GM18526 (cell line): Measurements from ENCODE around the gene PLCXD3.

Experiments
- POLR2A ChIP-seq: IDR thresholded peaks from 3 replicates; pipeline ENCODE4 v1.6.1; 2011; ENCODE audit not compliant: insufficient read length; ENCODE audit errors: extremely low read depth

The PLCXD3 gene

DNA sequence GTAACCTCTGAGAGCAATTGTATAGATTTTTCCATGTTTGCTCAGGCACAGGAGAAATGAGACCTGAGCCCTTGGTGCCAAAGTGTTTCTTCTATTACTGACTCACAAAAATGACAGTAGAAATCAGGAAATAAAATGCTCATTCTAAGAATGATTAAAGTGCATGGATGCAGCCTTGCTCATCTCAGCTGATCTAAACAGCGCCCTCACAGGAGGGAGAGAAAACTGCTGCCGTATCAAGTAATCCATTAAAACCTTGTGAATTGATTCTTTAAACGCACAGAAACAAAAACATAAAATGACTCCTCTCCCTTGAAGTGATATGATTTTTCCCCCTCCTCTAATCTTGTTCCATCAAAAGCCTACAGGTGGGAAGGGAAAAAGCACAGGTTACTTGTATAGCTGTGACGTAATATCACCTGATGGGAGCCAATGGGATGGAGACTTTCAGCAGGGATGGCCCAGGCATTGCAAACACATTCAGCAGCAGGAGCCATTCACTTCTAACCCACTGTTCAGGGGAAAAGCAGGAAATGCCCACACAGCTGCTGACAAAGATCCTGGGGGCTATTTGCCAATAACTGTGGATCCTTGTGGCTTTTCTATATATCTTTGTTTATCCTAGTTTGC is 76.7 kb downstream of the PLCXD3 start:
- TF ChIP-seq POLR2A = no peak

- TF ChIP-seq POLR2A = no peak
Measured at GRCh38 chr5:41432481-41433253, 77.7 kb downstream of the PLCXD3 start.

- no peak for TF ChIP-seq POLR2A
Measured at GRCh38 chr5:41427505-41427904, 82.9 kb downstream of the PLCXD3 start.

- no peak for TF ChIP-seq POLR2A
Measured at GRCh38 chr5:41425736-41426135, 84.7 kb downstream of the PLCXD3 start.

DNA sequence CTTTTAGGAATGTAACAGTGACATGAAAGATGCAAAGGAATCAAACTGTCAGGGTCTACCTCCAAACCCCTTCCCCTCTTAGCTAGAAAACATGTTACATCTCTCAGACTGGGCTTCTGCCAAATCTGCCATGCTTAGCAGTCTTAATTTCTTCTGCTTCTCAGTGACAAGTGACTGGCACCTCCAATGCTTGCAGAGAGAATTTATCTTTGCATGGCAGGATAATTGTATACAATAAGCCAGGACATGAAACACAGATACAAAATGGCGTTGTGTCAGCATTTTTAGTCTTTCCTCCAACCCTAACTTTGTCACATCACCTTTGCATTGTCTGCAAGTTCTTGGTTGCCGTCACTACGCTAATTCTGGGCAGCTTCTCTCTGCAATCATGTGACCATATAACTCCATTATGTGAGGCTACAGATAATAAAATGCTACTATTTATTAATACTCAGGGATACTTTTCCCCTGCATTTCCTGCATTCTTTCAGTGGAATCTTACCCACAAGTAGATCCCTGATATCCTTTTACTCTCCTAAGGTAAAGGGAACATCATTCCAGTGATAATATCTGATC is 89.8 kb downstream of the PLCXD3 start:
- no peak for TF ChIP-seq POLR2A

DNA sequence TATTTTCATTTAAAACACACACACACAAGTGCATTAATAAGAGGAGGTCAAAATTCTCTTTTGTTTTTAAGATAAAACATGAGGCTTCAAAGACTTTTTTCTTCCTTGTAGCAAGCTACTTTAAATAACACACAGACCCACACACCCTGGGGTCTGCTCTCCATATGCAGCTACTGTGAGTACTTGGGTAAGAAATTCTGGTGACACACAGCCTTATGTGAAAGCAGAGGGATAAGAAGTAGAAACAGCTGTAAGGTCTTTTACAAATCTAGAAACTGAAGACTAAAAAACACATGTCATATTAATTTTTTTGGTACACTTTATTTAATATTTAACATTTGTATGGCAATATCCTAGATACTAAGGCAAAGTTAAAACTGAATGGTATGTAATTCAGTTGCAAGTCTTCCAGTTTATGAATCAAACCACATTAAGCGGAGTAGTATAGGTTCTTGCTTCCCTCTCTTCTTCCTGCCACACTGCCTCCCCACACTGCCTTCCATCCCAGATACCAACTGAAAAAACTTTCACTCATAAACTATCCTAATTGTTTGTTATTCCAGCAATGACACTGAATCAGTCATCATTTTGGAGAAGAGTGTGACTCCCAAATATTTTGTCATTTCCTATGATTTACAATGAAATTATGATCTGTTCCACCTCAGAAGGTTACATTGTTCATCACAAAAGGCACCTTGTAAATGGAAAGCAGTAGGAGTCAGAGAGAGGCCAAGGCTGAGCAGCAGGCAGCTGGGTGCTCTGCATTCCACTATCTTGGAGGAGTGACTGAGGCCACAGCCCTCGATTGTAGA is 92.0 kb downstream of the PLCXD3 start:
- TF ChIP-seq POLR2A = no peak

DNA sequence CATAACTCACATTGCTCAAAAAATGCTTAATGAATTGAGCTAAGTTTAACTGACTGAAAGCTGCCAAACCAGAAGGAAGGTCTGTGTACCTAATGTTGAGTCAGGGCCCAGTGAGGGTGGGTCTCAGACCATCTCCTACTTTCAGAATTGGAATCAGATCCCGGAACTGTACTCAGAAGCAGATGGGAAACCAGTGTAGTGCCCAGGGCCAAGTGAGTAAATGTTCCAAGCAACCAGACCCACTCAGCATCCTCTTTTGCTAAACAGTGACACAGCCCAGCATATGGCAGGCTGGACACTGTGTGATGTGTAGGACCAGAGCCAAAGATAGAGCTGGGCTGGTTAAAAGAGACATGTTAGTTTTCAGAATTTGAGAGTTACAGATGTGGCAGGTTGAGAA is 94.1 kb downstream of the PLCXD3 start:
- no peak for TF ChIP-seq POLR2A

DNA sequence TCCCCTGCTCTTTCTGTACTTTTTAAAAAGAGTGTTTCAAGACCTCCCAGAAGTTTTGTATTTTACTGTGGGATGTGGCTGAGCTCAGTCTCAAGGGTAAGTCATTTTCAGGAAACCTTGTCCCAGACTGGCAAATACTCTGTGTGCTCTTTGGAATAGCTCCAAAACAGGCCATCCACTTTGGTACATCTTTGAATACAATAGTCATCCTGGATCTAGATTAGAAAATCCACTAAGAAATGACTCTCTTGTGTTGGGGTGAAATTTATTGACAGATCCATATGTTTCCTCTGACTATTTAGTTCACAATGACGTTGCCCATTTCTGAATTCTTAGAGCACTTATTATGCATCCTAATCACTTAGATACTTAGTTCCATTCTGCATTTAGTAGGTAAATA is 95.2 kb downstream of the PLCXD3 start:
- no peak for TF ChIP-seq POLR2A

DNA sequence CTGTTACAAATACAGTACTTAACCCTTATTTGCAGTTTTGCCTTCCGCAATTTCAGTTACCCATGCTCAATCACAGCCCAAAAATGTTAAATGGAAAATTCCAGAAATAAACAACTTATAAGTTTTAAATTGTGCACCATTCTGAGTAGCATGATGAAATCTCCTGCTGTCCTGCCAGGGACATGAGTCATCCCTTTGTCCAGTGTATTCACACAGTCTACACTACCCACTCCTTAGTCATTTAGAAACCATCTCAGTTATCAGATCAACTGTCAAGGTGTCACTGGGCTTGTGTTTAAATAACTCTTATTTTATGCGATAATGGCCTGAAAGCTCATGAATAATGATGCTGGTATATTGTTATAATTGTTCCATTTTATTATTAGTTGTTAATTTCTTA is 95.8 kb downstream of the PLCXD3 start:
- no peak for TF ChIP-seq POLR2A

GRCh38 chr5:41413074-41413473 is 97.3 kb downstream of the PLCXD3 start:
- no peak for TF ChIP-seq POLR2A

DNA sequence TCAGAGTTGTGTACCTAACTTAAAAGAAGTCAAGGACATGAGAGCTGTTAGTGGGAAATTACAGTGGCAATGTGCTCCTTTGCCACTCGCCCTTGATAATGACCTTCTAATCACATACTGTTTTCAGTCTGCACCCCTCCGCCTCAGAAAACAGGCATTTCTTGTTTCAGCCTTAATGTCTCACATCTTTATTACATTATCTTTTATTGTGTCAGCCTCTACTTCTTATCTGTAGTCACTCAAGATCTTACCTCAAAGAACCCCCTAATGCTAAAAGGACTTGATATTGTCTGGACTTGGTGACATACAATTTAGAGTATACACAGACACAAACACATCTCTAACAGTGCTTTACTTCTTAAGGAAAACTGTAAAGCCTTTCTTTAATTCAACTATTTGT is 97.9 kb downstream of the PLCXD3 start:
- no peak for TF ChIP-seq POLR2A

DNA sequence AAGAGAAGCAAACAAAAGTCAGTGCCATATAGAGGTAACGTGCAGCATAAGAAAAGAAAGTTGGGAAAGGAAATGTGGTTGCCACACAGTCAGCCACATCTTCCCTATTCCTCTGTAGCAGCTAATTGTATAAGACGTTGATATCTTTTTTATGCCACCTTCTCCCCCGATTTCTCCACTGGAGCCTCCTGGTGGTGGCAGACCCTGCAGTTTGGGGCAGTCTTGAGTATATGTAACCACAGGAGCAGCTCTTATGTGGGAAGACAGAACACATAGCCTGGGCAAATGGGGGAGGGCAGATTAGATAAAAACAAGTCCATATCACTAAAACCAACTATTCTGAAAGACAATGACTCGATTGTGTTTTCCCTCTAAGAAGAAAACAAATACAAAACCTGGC is 99.7 kb downstream of the PLCXD3 start:
- no peak for TF ChIP-seq POLR2A

DNA sequence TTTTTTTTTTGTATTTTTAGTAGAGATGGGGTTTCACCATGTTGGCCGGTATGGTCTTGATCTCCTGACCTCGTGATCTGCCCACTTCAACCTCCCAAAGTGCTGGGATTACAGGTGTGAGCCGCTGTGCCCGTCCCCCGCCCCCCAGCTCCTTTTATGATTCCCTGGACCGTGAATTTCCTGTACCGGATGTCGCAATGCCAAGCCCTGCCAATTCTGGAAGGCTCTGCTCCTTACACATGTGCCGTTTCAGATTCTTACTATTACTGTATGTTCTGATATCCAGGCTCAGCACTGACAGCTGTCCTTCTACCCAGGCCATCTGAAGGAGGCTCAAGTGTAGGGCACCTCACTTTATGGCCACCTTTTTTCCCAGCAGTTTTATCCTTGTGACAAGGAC is 100.1 kb downstream of the PLCXD3 start:
- TF ChIP-seq POLR2A = no peak

DNA sequence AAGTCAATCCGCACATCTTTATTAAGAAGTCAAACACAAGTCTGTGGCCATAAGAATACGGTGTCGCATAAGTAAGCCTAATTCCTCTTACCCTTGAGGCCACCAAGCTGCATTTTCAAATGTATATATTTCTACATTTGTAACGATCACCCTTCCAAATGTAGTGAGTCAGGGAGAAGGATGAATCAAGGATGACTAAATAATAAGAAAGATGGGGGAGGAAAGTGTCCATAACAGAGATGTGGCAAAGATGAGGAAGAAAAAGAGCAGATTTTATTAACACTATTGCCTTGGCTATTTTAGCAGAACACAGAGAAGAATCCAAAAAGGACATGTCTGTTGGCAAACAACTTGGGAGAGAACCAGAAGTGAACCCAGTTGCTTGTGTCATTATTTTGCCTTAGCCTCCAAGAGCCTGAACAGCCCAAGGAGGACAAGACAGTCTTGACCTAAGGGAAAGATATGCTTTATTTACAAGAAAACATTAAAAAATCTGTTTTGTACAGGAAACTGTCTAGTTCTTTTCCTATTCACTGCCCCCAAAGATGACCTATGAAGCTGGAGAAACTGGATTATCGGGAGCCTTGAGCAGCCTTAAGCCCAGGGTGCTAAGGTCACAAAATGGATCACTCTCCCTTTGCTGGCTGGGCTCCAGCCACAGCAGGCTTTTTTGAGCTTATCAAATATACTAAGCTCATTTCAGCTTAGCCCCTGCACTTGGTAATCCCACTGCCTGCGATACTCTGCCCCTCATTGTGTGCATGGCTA is 101.5 kb downstream of the PLCXD3 start:
- TF ChIP-seq POLR2A = no peak

- no peak for TF ChIP-seq POLR2A
Measured at GRCh38 chr5:41406936-41407335, 103.5 kb downstream of the PLCXD3 start.

GRCh38 chr5:41406424-41406823 is 104.0 kb downstream of the PLCXD3 start:
- no peak for TF ChIP-seq POLR2A

- no peak for TF ChIP-seq POLR2A
Measured at GRCh38 chr5:41404757-41405156, 105.6 kb downstream of the PLCXD3 start.
